OCI-LY3 (cell line): ENCODE measurements around the gene FXR2.

Experiments used
- H2AFZ ChIP-seq: fragments of 200-600, 300-600 bp; shearing (Covaris generic); 2 replicates; pipeline ENCODE4 v1.6.0; 2014; ENCODE audit warnings: antibody characterized with exemption, low read depth, low read length
- H3K27ac ChIP-seq: fragments of 200-600, 300-600 bp; sonication (generic); 2 replicates; pipeline ENCODE4 v1.5.1; 2014; ENCODE audit warnings: mild to moderate bottlenecking, low read length, moderate library complexity, mixed read lengths
- H3K27me3 ChIP-seq: fragments of 200-600, 300-600 bp; sonication (generic); 2 replicates; pipeline ENCODE4 v1.6.1; 2014; ENCODE audit warnings: low read depth, low read length, mixed read lengths
- H3K36me3 ChIP-seq: fragments of 200-600, 300-600 bp; sonication (generic); replicated peaks from 2 replicates; pipeline ENCODE3; 2014; ENCODE audit warnings: low read depth, low read length, mixed read lengths
- H3K4me1 ChIP-seq: fragments of 300-600, 200-600 bp; sonication (generic); 2 replicates; pipeline ENCODE4 v1.6.1; 2014; ENCODE audit warnings: low read length, mixed read lengths
- H3K4me2 ChIP-seq: fragments of 200-600, 300-600 bp; sonication (generic); 2 replicates; pipeline ENCODE4 v1.6.1; 2014; ENCODE audit warnings: low read length, mixed read lengths
- H3K4me3 ChIP-seq: fragments of 300-600, 200-600 bp; sonication (generic); 2 replicates; pipeline ENCODE4 v1.5.1; 2014; ENCODE audit warnings: antibody characterized with exemption, mild to moderate bottlenecking, low read length, moderate library complexity
- H3K79me2 ChIP-seq: fragments of 300-600, 200-600 bp; shearing (Covaris generic); 2 replicates; pipeline ENCODE4 v1.6.1; 2014; ENCODE audit warnings: mild to moderate bottlenecking, low read length, mixed read lengths
- H3K9ac ChIP-seq: fragments of 300-600, 200-600 bp; shearing (Covaris generic); 2 replicates; pipeline ENCODE4 v1.6.0; 2014; ENCODE audit warnings: mild to moderate bottlenecking, low read length, moderate library complexity
- H3K9me3 ChIP-seq: fragments of 200-600, 300-600 bp; shearing (Covaris generic); 2 replicates; pipeline ENCODE4 v1.6.1; 2014; ENCODE audit warnings: low read length, mixed read lengths; ENCODE audit not compliant: insufficient read depth
- H4K20me1 ChIP-seq: fragments of 200-600, 300-600 bp; sonication (generic); 2 replicates; pipeline ENCODE4 v1.6.1; 2016; ENCODE audit warnings: low read length, mixed read lengths; ENCODE audit not compliant: insufficient read depth
- CTCF ChIP-seq: fragments of 200-600, 300-600 bp; sonication (generic); IDR thresholded peaks from 2 replicates; pipeline ENCODE4 v1.5.1; 2014; ENCODE audit warnings: antibody characterized with exemption, low read length, low read depth
- EZH2phosphoT487 ChIP-seq: fragments of 200-600 bp; shearing (Covaris generic); IDR thresholded peaks from 2 replicates; pipeline ENCODE4 v1.6.1; 2018; ENCODE audit warnings: antibody characterized with exemption, mixed run types, low read depth

FXR2 gene

DNA sequence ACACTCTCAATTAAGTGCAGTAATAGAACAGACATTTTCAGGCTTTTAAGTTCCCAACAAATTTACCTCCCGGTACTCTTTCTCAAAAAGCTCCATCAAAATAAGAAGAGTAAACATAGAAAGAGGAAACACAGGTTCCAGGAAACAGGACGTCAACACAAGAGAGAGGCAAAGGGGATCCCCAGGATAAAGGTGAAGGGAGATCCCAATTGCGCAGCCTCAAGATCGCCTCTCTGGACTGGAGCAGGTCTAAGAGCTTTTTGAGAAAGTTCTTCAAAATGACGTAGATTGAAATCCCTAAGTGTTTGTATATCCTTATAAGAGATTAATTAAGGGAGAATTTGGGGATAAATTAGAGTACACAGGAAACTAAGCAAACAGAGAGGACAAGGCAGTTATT is 3.9 kb upstream of the FXR2 start:
- H3K27me3 ChIP-seq, result no peaks in the 10 kb centered on the region
- no peak overlapping the region for H3K27ac ChIP-seq
- H3K79me2 ChIP-seq, result peaks cover 8% of the 10 kb centered on the region
- H3K9ac ChIP-seq, result no peak overlapping the region
- TF ChIP-seq CTCF (no peak), EZH2phosphoT487 (no peak)
- H3K4me2 ChIP-seq, result no peak overlapping the region
- H3K4me3 ChIP-seq, result no peak overlapping the region
- H4K20me1 ChIP-seq, result no peaks in the 10 kb centered on the region
- H2AFZ ChIP-seq, result no peak overlapping the region
- no peaks in the 10 kb centered on the region for H3K36me3 ChIP-seq
- H3K4me1 ChIP-seq, result peaks cover 3% of the 10 kb centered on the region; the same call in 1 of the 2 replicates
- no peaks in the 10 kb centered on the region for H3K9me3 ChIP-seq

DNA sequence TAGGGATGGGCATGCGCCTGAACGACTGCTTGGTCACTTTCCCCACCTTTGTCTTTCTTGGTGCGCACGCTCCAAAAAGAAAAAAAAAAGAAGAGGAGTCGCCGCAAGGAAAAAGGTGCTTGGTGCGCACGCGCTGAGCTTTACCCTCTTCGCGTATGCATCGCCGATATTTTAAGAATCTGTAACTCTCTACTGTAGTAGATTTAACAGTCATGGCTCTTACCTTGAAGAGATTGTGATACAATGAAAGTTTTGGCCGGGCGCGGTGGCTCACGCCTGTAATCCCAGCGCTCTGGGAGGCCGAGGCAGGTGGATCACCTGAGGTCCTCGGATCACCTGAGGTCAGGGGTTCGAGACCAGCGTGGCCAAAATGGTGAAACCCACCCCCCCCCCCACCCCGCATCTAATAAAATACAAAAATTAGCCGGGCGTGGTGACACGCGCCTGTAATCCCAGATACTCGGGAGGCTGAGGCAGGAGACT is 609 bp upstream of the FXR2 start:
- Histone ChIP-seq H3K9me3 (no peaks in the 10 kb centered on the region), H3K79me2 (peaks cover 35% of the 10 kb centered on the region), H3K9ac (peak overlapping the region; percentile 59)

DNA sequence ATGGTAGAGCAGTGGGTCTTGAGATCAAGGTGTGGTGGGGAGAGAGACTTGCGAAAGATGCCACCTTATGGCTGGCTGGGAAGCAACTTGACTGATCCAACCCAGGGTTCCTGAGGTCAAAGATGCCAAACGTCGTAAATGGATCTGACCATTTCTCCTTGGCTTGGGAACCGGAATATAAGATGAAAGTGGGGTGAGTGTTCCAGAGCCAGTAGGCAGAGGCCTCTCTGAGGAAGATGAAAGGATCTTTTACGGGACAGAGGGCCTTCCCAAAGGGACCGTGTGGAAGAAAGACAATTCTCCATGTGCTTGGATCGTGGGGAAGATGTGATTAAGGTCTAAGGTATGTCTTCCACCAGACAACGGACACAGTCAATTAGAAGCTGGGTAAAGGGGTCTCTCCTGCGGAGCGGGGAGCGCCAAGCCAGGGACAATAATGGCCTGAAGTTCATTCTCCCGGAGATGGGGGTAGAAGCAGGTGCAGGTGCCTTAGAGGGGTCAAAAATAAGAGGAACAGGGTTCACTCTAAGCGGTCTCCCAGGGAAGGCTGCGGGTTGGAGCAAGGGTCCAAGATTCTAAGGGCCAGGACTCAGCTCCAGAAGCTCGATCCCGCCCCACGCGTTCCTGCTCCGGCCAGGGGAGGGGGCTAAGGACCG is 800 bp downstream of the FXR2 start:
- Histone ChIP-seq H3K4me2 (peak overlapping the region; percentile 97), H3K9ac (peak overlapping the region; percentile 80), H4K20me1 (peaks cover 6% of the 10 kb centered on the region; the same call in 1 of the 2 replicates), H3K9me3 (no peaks in the 10 kb centered on the region), H2AFZ (no peak overlapping the region), H3K79me2 (peaks cover 35% of the 10 kb centered on the region), H3K27ac (peak overlapping the region; percentile 42), H3K4me1 (peaks cover 11% of the 10 kb centered on the region), H3K4me3 (peak overlapping the region; percentile 92), H3K27me3 (no peaks in the 10 kb centered on the region), H3K36me3 (no peaks in the 10 kb centered on the region)
- TF ChIP-seq CTCF (no peak), EZH2phosphoT487 (no peak)

More for the DNA sequence above, 609 bp upstream of the FXR2 start:
- Histone ChIP-seq H3K4me1 (peaks cover 11% of the 10 kb centered on the region), H3K27ac (peak overlapping the region; percentile 53), H3K4me3 (peak overlapping the region; percentile 86), H4K20me1 (peaks cover 6% of the 10 kb centered on the region; the same call in 1 of the 2 replicates), H3K36me3 (no peaks in the 10 kb centered on the region), H3K27me3 (no peaks in the 10 kb centered on the region), H3K4me2 (peak overlapping the region; percentile 58), H2AFZ (peak overlapping the region; percentile 76; the same call in 1 of the 2 replicates)
- TF ChIP-seq CTCF (no peak), EZH2phosphoT487 (no peak)

DNA sequence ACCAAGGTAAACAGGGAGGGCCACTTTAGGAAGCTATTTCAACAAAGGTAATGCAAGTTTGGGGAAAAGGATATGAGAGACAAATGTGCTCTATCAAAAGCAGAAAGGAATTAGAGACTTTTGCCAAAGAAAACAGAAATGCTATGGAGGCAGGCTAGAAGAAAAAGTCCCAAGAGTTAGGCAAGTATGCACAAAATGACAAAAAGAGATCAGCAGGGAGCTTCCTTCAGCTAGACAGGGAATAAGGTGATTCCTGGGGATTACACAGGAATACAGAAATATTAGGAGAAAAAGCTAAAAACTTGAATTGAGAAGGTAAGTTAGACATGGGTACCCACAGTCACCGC is 2.4 kb downstream of the FXR2 start:
- H3K4me2 ChIP-seq, result no peak overlapping the region
- no peak overlapping the region for H3K9ac ChIP-seq
- H3K36me3 ChIP-seq, result no peaks in the 10 kb centered on the region
- H2AFZ ChIP-seq, result no peak overlapping the region
- H3K27me3 ChIP-seq, result no peaks in the 10 kb centered on the region
- H3K9me3 ChIP-seq, result no peaks in the 10 kb centered on the region
- TF ChIP-seq EZH2phosphoT487 (no peak), CTCF (no peak)
- peaks cover 35% of the 10 kb centered on the region for H3K79me2 ChIP-seq
- peaks cover 11% of the 10 kb centered on the region for H3K4me1 ChIP-seq
- no peak overlapping the region for H3K4me3 ChIP-seq
- no peak overlapping the region for H3K27ac ChIP-seq
- H4K20me1 ChIP-seq, result peaks cover 6% of the 10 kb centered on the region; the same call in 1 of the 2 replicates
